Measurements from ENCODE around the gene PBOV1.
A peak's percentile ranks its signal among the peaks of the same experiment; 100 is the strongest.
"Not testable (repeated sequence)": the region's sequence is repeated elsewhere in the genome, so short reads cannot be mapped to it uniquely, and the experiment has no call there.

Gene PBOV1

DNA sequence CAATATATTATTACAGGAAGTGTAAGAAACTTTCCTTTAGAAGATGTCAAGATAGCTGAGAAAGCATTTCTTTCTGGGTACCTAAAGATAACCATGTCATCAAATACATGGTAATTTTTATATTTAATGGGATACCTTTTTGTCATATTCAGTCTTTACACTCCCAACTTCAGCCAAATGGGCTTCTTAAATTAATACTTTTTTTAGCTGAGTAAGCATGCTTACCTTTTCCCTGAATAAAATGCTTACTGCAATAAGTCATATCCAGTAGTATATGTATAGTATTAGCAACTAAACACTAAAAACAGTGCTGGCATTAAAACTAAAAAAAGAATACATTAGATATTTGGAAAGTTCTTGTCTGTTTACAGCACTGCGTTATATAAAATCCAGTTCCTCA is 17.4 kb upstream of the PBOV1 start:
- DNase-seq: no peak

DNA sequence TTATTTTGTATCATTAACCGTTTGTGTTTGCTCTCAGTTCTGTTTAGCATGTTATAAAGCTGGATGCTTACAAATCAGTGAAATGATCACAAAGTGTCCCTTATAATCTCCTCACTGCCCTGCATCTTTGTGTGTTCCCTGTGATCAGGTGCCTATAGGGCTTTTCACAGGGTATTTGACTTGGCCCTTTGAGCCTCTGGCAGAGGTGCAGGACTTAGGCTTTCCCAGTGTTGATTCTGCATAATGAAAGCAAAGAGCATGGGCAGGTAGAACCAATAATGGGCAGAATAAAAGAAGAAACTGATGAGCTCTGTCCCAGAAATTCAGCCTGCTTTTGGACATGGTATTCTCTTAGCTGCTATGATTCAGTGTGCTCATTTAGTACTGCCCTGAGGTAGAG is 16.9 kb upstream of the PBOV1 start:
- DNase-seq: no peak

DNA sequence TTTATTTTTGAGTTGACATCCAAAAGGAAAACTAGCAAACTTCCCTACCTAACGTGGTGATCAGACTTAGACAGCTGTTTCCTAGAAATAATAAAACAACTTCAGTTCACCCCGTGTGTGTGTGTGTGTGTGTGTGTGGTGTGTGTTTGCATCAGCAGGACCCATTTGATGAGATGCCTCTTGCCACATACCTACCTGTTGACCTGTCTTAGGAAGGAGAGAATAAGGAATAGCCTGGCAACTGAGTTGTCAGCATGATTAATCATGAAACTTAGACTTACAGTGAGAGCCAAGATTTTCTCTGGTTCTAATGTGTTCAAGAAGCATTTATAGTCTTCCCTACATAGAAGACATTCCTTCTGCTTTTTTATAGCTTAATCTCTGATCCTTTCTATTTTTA is 16.1 kb upstream of the PBOV1 start:
- DNase-seq: no peak

DNA sequence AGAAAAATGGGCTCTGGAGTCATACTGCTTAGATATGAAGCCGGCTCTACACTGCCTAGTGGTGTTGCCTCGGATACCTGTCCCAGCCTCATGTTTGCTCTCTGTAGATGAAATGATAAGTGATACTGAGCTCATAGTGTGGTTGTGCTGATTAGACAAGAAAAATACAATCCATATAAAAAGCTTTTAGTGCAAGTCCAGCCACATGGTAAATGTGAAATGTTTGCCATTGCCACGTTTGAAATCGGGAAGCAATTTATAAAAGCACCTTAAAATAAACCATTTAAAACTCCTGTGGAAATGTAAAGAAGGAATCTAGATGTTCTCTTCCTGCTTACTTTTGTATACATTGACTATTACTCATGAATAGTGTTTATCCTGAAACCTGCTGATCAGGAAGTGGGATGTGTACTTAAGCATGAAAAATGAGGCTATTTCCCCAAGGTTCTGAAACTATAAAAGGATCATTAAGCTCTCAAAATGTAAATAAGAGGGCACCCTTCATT is 13.1 kb upstream of the PBOV1 start:
- no peak for DNase-seq

DNA sequence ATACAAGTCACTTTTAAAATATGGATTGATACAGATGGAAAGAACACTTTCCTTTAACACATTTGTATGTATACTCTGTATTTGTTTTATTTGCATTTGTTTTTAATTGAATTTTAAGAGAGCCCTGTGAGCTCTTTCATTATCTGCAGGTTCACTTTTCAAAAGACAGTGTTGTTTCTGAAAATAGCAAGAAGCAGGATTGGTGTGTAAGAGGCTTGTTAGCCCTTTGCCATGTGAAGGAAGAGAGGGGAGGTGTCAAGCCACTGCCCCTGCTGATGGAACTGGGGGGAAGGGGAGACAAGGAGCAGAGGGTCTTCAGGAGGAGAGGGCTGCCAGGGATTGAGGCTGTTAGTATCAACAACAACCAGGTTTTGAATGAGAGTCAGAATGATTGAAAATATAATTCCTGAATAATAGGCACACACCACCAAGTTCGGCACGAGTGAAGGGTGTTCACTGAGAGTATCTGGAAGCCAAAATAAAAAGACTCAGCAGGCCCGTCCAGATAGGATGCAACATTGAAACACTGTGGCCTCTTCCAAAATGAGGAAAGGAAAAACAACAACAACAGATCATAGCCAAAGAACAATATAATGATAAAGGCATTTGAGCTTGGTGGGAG is 12.6 kb upstream of the PBOV1 start:
- DNase-seq: no peak

DNA sequence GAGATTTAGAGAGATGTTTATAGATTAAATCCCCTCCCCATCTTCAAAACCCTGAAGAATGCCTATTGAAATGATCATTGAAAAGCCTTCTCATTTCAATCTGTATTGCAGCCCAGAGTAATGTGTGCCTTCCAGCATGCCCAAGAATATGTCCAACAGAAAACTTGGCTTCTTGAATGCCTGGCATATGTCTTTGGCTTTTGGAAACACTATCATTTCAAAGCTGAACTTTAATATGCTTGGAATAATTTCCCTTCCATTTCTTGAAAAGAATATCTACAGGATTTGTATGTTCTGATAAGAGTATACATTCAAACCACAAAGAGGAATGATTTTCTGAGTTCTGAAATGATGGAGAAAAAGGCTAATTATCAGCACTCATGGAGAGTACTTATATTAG is 11.9 kb upstream of the PBOV1 start:
- no peak for DNase-seq

DNA sequence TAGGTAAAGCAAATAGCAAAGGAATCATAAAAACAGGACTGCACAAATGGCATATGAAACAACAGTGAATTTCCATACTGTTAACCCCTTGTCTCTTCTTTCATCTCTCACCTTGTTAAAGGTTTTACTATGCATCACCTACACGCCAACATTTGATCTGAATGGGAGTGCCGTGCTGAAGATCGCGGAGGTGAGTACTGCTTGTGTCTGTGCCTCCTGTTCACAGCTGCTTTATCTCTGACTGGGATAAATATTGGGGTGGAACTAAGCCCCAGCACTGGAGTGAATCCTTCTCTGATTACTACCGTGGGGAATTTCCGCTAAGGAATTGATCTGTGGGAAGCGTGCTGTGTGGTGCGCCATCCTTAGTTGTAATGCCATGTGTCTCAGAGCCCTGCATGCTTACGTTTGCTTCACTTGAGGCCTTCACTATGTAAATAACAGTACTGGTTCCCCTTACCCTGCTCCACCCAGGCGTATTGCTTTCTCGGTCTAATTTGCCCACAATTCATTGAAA is 11.4 kb upstream of the PBOV1 start:
- no peak for DNase-seq

DNA sequence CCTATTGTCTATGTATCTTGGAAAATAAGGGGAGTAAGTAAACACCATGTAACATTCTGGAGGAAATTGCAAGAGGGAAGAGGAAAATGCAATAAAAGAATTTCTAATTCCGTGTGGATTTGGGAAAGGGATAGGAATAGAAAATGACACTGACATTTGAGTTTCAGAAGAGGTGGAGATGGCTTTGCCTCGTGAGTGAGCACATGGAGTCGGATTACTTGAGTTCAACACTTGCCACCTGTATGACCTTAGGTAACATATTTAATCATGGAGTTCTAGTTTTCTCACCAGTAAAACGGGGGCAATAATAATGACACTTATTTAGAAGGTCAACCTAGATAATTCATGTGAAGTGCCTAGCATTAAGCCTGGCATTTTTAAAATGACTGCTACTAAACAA is 10.8 kb upstream of the PBOV1 start:
- DNase-seq: no peak

DNA sequence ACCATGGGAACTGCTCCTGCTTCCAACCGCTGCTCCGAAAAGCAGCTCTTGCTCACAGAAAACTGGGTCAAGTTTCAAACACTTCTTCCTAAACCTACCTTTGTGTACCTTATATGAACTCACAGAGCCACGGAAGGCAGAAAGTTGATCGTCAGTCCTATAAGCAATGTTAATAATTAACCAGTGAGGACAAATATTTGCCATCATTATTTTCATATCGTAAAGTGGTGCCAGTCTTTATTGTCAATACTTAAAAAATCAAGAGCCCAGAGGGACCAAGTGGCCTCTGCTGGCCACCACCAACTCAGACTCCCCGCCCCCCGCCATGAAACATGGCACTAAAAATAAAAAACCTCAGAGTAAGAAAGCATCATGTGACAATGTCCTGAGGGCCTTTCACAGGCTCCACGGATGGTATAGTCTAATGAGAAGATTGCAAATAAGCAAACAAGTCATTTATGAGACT is 9.1 kb upstream of the PBOV1 start:
- peak in 1 of 2 experiments; percentile 41 for DNase-seq

DNA sequence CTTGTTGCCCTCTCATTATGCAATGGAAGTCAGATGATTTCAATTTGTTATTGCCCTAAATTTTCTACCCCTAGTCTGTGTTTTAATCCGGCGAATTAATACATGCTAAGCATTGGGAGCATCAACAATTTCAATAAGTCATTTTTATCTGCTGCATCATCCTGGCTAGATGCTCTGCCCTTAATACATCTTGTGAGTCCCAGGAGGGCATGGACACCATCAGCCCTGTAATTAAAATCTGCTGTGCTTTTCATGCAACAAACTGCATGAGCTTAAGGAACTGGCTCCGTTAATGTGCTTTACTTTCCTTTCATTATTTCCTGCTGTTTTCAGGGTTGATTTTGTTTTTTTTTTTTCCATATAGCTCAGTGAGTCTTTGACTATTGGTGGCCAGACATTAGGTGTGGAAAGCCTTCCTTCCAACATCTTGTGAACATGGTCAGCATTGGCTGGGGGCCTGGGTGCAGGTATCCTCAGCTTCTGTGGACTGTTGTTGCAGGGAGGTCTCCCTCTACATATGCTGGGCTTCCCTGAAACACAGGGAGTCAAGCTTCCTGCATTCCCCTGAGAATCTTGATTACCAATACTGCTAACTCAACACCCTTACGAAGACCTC is 8.5 kb upstream of the PBOV1 start:
- DNase-seq: no peak

DNA sequence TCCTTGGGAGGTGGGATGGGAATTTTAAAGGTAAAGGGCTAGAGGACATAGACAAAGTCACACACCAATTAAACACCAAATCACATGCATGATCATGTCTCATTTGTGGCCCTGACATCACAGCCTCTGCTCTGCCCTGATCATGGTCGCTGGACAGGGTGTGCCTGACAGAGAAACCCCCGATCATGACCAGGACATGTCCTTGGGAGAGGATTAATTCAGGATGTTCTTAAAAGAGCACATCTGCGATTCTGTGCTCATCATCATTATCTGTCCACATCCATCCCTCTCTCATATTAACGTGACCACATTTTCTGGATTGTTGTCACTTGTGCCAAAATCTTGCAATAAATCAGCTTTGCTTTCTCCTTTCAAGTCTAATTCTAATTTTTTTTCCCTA is 7.7 kb upstream of the PBOV1 start:
- no peak for DNase-seq

DNA sequence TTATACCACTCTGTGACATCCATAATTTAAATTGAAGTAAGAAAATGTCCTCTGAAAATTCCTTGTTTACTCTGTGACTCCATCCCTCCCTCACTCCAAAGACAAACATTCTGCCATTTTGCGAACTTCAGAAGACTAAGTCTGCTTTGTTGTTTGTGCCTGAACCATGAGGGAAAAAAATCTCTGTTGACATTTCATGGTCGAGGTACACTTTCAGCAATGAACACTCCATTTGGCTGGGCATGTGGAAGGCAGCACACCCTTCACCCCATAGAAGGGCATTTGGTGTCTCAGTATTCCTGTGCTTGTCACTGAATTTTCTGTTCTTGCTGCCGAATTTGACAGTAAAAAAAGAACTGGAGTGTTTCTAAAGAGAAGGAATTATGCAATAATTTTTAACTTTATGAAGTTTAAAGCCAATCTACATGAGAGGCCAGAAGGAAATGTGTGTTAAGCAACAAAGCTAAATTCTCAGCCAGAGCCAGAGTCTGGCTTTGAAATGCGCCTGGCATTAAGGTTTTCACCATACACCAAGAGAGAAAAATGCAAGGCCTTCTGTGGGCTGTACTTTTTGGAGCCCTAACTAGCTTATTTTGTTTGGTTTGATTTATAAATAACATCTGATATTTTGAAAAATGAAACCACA is 4.7 kb upstream of the PBOV1 start:
- no peak for DNase-seq

DNA sequence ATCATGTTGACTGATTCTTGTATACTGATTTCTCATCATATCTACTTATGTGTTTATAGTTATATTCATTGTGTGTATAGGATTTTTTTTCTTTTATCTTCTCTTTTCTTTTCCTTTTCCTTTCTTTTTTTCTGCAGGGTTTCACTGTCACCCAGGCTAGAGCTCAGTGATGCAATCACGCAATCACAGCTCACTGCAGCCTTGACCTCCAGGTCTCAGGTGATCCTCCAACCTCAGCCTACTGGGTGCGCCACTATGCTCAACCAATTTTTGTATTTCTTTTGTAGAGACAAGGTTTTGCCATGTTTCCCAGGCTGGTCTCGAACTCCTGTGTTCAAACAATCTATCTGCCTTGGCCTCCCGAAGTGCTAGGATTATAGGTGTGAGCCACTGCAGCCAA is 1.6 kb upstream of the PBOV1 start:
- no peak for DNase-seq

DNA sequence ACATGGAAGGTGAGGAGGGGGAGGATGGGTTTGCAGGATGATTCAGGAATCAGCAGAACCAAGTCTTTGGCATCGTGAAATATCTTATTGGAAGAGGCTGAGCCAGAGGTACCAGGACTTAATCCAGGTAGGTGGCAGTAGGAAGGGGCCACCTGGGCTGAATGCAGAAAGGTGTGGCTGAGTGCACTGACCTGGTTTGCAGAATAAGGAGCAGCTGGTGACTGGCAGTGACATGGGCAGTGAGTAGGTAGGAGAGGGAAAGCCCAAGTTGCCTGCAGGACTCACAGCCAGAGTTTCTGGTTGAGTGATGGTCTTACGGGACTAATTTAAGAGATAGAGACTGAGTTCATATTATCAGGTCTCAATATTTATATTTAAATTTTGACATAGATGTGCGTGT is 1.1 kb upstream of the PBOV1 start:
- DNase-seq: no peak

DNA sequence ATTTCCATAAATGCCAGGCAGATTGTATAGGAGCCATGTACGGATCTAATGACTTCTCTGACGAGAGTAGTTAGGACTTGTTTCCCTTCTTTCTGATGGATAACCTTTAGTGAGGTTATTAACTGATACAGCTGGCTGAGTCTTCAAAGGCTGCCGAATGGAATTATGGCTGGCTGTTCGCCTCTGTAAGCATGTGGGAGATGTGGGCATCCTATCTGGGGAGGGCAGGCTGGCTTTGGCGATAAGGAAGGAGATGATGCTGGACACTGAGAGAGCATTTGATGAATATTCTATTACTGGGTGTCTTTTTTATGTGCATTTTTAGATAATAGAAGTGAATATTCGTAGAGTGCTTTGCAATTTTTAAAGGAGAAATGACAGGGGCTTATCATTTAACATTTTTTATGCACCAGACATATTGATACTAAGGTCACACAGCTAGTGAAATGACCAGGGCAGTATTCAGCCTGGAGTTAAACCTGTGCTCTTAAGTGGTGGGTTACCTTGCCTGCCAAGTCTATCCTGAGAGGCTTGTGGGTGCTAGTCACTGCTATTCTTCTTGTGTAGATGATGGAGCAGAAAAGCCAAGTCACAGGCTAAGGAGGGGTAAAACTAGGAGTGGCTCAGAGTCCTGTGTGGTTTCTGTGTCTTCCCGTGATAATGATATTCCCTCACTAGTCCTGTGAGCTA is 3.1 kb downstream of the PBOV1 start:
- no peak for DNase-seq

DNA sequence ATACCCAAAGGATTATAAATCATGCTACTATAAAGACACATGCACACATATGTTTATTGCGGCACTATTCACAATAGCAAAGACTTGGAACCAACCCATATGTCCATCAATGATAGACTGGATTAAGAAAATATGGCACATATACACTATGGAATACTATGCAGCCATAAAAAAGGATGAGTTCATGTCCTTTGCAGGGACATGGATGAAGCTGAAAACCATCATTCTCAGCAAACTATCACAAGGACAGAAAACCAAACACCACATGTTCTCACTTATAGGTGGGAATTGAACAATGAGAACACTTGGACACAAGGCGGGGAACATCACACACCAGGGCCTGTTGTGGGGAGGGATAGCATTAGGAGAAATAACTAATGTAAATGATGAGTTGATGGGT is 5.8 kb downstream of the PBOV1 start:
- DNase-seq: not testable (repeated sequence)

DNA sequence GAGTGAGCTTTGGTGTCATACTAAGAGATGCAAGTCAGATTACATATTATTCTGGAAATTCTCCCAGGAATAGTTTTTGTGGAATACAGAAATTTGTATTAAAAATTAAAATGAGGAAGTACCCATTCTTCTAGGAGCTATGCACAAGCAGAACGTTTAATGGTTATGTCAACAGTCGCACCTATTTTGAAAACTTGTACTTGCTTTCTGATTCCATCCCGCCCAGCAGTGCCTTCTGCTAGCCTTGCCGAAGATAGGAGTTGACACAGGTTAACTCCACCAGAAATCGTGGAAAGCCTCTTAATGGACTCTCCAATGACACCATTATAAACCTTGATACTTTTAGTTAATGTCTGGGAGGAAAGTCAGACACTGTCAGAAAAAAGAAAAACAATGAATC is 6.7 kb downstream of the PBOV1 start:
- no peak for DNase-seq

DNA sequence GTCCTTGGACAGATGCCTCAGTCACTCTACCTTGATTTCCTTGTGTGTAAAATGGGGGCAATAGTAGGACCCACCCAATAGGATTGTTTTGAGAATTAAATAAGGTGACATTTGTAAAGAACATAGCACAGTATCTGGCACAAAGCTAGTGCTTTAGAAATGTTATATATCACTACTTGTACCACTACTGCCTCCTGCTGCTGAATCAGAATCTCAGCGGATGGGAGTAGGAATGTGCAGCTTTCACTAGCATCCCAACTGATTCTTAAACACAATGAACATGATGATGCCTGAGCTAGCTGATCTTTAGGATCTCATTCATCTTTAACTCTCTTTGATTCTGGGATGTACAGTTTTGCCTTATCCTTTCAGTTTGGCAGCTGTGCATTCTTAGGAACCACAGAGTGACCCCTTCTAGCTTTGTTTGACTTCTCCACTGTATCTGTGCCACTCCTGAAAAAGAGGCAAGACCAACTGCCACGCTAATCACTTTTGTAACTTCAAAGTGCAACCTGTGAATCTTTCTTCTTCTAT is 7.2 kb downstream of the PBOV1 start:
- no peak for DNase-seq

DNA sequence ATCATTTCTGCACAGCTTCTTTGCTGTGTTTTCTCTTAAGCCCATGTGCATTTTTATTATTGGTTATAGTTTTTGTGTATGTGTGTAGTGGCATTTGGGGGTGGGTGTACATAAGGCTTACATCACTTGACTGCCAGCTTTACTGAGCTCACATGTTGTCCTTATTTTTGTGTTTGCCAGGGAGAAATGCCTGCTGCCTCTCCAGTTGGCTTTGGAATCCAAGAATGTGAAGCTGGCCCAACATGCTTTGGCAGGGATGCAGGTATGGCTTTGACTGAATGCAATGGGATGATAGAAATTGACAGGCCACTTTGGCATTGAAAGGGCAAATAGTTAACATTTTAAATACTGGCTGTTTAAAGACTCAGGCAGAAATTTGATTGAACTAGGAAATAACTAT is 11.4 kb downstream of the PBOV1 start:
- DNase-seq: no peak

DNA sequence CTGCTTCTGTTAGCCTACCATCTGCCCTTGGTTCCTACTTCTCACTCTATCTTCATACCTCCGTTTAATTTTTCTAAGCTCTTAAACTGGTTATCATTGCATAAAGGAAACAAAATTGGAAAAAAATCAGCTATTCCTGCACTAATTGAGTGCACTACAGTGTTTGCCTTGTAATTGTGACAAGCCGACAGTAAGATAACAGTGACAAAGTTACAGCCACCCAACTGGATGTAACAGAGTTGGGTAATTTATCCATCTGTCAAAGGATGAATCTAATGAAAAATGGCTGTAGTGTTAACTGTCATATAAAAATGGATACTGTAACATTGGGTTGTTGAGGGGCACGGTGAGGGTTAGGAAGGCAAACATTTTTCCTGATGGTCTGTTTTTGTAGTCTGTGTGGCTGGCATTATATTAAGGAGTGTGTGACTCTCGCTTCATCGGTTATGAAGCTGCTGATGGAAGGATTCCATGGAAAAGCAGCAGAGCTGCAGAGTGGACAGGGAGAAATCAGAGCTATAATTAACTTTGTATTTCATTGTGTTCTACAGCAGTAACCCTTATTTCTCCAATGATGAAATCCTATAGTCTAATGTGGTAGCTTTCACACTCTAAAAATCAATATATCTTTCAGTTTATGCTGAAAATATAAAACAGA is 12.7 kb downstream of the PBOV1 start:
- DNase-seq: no peak

DNA sequence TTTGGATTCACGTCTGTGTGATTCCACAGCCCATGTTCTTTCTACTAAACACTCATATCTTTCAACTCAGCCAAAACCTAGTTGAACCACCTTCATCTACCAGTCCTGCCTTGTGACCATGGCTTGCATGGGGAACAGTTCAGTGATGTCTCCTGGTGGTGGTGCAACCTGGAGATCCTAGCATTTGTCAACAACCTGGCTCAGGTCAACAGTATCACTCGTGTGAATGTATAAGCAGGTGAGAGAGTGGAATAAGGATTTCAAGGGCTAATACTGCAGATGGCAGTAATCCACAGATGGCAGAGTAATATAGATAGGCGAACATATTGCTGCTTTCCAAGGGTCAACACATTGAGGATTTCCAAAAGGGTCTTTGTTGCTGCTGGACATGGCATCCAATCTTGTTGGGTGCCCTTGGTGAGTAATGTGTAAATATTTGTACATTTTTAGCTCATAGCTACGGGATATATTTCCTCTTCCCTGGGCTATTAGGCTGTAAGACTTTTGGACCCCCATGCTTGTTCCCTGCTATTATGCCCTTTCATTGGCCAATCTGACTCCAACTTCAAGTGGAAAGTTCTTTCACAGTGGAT is 13.4 kb downstream of the PBOV1 start:
- no peak for DNase-seq

DNA sequence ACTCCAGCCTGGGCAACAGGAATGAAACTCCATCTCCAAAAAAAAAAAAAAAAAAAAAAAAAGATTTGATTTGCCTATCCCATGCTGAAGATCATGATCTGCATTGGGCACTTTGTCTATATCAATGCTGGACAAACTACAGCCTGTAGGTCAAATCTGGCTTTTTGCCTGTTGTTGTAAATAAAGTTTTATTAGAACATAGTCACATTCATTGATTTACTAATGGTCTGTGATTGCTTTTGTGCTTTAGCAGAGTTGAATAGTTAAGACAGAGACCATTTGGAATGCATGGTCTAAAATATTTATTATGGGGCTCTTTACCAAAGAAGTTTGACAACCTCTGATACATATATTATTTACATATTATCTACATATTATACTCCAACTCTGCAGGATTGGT is 14.0 kb downstream of the PBOV1 start:
- DNase-seq: no peak

Data from NCI-H1930 (cell line).